Measurements from ENCODE around the gene LHPP.

The LHPP gene

DNA sequence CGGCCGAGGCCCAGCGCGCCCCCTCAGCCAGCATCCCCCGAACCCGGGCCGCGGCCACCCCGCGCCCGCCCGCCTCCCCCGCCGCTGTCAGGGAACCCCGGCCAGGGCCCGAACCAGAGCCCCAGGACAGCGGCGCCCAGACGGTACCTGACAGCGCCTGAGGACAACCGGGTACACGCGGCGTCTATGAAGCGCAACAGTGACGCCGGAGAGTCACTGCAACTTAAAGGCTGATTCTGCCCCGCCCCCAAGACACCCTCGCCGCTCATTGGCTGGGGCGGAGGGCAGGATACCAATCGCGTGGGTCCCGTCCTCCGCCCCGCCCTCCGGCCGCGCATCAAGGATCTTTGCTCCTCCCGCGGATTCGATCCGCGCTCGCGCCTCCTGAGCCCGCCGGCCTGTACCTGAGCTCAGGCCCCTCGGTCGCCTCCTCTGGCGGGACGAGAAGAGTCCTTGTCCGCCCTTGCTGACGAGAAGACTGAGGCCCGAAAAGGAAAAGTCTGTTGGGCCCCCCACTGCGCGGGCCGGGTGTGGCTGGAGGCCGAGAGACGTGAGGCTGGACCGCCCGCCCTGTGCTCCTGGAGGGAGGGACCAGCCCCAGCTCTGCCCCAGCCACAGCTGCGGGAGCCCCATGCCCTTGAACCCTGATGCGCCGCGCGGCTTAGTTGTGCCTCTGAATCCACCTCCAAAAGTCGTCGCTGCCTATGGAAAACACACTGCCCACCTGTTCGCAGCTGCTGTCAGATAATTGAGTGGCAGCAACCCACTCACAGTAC lies 42.7 kb upstream of the LHPP start, which contains the start of gene OAT:
Gene OAT (minus strand): TSS at position 198 of the 776 bp plus-strand sequence. CDS start 6,752 bp downstream, outside the sequence.
- Mint-ChIP-seq H3K36me3 (ENCODE audit: low read depth) (no peaks in the 10 kb centered on the region), H3K27ac (peak within 1 kb of the TSS in 2 of 3 experiments; percentile 63 to 82), H3K27me3 (ENCODE audit: low read depth) (peaks cover 36% of the 10 kb centered on the region), H3K4me3 (peak within 1 kb of the TSS; percentile 86 to 93 (median 92)), H3K9me3 (no peaks in the 10 kb centered on the region), H3K4me1 (peaks cover 28% of the 10 kb centered on the region)
- TF ChIP-seq, protein P1, sequence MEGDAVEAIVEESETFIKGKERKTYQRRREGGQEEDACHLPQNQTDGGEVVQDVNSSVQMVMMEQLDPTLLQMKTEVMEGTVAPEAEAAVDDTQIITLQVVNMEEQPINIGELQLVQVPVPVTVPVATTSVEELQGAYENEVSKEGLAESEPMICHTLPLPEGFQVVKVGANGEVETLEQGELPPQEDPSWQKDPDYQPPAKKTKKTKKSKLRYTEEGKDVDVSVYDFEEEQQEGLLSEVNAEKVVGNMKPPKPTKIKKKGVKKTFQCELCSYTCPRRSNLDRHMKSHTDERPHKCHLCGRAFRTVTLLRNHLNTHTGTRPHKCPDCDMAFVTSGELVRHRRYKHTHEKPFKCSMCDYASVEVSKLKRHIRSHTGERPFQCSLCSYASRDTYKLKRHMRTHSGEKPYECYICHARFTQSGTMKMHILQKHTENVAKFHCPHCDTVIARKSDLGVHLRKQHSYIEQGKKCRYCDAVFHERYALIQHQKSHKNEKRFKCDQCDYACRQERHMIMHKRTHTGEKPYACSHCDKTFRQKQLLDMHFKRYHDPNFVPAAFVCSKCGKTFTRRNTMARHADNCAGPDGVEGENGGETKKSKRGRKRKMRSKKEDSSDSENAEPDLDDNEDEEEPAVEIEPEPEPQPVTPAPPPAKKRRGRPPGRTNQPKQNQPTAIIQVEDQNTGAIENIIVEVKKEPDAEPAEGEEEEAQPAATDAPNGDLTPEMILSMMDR (IDR thresholded peaks at IDR 0.05; ENCODE audit: unreplicated experiment in 3 of 3), result peak; percentile 15 to 37 (median 23)

DNA sequence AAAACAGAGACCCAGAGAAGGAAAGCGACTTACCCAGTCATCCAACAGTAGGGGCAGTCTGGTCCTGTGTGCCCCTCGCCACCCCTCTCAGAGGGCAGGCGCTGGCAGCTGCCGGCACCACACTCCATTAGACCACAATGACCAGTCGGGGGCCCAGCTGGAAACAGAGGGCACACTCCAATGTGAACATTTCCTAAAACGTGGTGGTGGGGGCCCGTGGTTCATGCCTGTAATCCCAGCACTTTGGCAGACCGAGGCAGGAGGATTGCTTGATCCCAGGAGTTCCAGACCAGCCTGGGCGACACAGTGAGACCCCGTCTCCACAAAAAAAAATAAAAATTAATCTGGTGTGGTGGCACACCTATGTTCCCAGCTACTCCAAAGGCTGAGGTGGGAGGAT lies 42.0 kb upstream of the LHPP start:
- Mint-ChIP-seq H3K27ac (no peak overlapping the region), H3K27me3 (ENCODE audit: low read depth) (peaks cover 43% of the 10 kb centered on the region), H3K4me1 (peaks cover 22% of the 10 kb centered on the region), H3K4me3 (peak overlapping the region; percentile 86 to 91 (median 89)), H3K36me3 (ENCODE audit: low read depth) (no peaks in the 10 kb centered on the region), H3K9me3 (no peaks in the 10 kb centered on the region)
- TF ChIP-seq, protein P1 (IDR thresholded peaks at IDR 0.05; ENCODE audit: unreplicated experiment in 3 of 3), result no peak

DNA sequence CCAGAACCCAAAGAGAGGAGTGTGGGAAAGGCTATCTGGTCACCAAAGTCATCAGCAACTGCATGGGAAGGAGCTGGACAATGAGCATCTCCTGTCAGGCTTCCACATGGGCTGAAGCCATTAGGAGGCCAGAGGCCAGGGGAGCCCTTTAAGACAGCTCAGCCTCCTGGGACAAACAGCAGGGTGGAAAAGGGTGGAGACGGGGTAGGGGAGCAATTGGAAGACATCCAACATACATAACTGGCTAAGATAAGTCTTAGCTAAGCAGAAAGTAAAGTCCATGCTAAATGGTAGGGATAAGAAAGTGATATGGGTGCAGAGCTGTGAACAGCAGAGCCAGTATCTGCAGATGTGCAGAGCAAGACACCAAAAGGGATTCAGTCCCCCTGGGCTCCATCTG lies 41.4 kb upstream of the LHPP start:
- Mint-ChIP-seq H3K27ac (no peak overlapping the region), H3K27me3 (ENCODE audit: low read depth) (peaks cover 44% of the 10 kb centered on the region), H3K9me3 (no peaks in the 10 kb centered on the region), H3K36me3 (ENCODE audit: low read depth) (no peaks in the 10 kb centered on the region), H3K4me1 (peaks cover 19% of the 10 kb centered on the region), H3K4me3 (peak overlapping the region; percentile 11 to 42 (median 31))
- TF ChIP-seq, protein P1 (IDR thresholded peaks at IDR 0.05; ENCODE audit: unreplicated experiment in 3 of 3), result no peak

DNA sequence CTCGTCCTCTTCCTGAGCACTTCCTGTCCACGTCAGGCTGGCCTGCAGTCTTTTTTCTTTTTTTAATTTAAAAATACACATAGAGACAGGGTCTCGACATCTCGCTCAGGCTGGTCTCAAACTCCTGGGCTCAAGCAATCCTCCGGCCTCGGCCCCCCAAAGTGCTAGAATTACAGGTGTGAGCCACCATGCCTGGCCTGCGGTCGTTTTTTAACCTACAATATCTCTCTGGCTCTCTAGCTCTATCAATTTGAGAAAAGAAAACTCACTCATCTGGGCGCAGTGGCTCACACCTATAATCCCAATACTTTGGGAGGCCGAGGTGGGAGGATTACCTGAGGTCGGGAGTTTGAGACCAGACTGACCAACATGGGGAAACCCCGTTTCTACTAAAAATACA lies 38.9 kb upstream of the LHPP start:
- no peaks in the 10 kb centered on the region for H3K36me3 Mint-ChIP-seq (ENCODE audit: low read depth)
- peaks cover 59% of the 10 kb centered on the region for H3K27me3 Mint-ChIP-seq (ENCODE audit: low read depth)
- H3K4me3 Mint-ChIP-seq, result no peak overlapping the region
- TF ChIP-seq, protein P1 (IDR thresholded peaks at IDR 0.05; ENCODE audit: unreplicated experiment in 3 of 3), result no peak
- H3K4me1 Mint-ChIP-seq, result no peaks in the 10 kb centered on the region
- no peaks in the 10 kb centered on the region for H3K9me3 Mint-ChIP-seq
- H3K27ac Mint-ChIP-seq, result no peak overlapping the region

DNA sequence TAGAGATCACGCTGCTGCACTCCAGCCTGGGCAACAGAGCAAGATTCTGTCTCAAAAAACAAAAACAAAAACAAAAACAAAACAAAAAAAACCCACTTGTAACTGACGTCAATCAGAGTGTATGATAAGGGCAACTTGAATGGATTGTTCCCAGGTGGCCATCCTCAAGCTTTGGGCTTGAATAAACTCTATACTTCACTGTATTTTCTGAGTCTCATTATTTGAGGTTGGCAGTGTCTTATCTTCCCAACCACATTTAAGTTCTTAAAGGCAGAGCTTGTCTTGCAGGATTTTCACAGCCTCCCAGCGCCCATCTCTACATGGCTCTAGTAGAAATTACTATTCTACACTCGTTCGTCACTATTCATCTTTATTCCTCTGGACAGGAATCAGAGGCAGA lies 37.8 kb upstream of the LHPP start:
- Mint-ChIP-seq H3K36me3 (ENCODE audit: low read depth) (no peaks in the 10 kb centered on the region), H3K27me3 (ENCODE audit: low read depth) (peaks cover 62% of the 10 kb centered on the region), H3K9me3 (no peaks in the 10 kb centered on the region), H3K4me3 (no peak overlapping the region), H3K4me1 (no peaks in the 10 kb centered on the region), H3K27ac (no peak overlapping the region)
- TF ChIP-seq, protein P1 (IDR thresholded peaks at IDR 0.05; ENCODE audit: unreplicated experiment in 3 of 3), result no peak
